ENCODE results near the gene MPG.

GRCh38 chr16:57711-58110 lies 20.3 kb upstream of the MPG start:
- no peak for TF ChIP-seq POLR2A (IDR thresholded peaks at IDR 0.05)
- no peak for TF ChIP-seq CTCF (IDR thresholded peaks at IDR 0.05)
